Subcutaneous adipose tissue (tissue), 4 donors: ENCODE data around the gene ELMO1. TPM values are rescaled to one million over a fixed set of nuclear protein-coding genes. Genes with fewer than 3 reads are reported as not detected.

Source experiments
- CTCF ChIP-seq: fragments of 450-650 bp; IDR thresholded peaks from one replicate; pipeline ENCODE4 v1.5.1; 2016; ENCODE audit warnings: low read depth, mild to moderate bottlenecking, control low read depth, antibody characterized with exemption, moderate library complexity
- total RNA-seq, 4 donors: library from RNA; depleted of rRNA; stranded (reverse); fragments of >200 nt; gene quantifications; one replicate each; pipeline ENCODE4 v1.1.0, GENCODE V29; 2016

ELMO1 gene
- total RNA-seq, 4 donors from 2014 or later, result 97.1 to 129 (median 126) TPM

- TF ChIP-seq CTCF, result no peak
Observed at GRCh38 chr7:37333075-37333474, 115.6 kb downstream of the ELMO1 start.

GRCh38 chr7:37332243-37333016, 116.2 kb downstream of the ELMO1 start:
- TF ChIP-seq CTCF, result no peak

- no peak for TF ChIP-seq CTCF
Observed at GRCh38 chr7:37330775-37331174, 117.9 kb downstream of the ELMO1 start.

- TF ChIP-seq CTCF, result no peak
Observed at GRCh38 chr7:37329940-37330339, 118.7 kb downstream of the ELMO1 start.

- no peak for TF ChIP-seq CTCF
Observed at GRCh38 chr7:37327288-37327687, 121.4 kb downstream of the ELMO1 start.

- no peak for TF ChIP-seq CTCF
Observed at GRCh38 chr7:37323966-37324365, 124.7 kb downstream of the ELMO1 start.

GRCh38 chr7:37322831-37323230, 125.8 kb downstream of the ELMO1 start:
- no peak for TF ChIP-seq CTCF
